Caco-2 (cell line): Measurements from ENCODE around the gene THRB. TPM values are rescaled to one million over a fixed set of nuclear protein-coding genes. Genes with fewer than 3 reads are reported as not detected.

Experiments used
- BruUV-seq: library from RNA; stranded (reverse); fragments of 400-500 nt; replicated peaks from 2 replicates; lab custom pipeline; 2021; lab: Mats Ljungman, UMichigan
- CTCF ChIA-PET: fragments of 300-600 bp; sonication (Branson Sonifier 250); formaldehyde crosslinking; loops from one replicate; lab custom pipeline; 2022; ENCODE audit warnings: antibody characterized with exemption; lab: Charles Lee
- POLR2A ChIA-PET: fragments of 300-600 bp; sonication (Branson Sonifier 250); formaldehyde crosslinking; loops from one replicate; lab custom pipeline; 2022; ENCODE audit warnings: antibody characterized with exemption; lab: Charles Lee
- DNase-seq, 2 experiments: peaks; one replicate each; pipeline versions ENCODE4 v3.0.0 to v3.0.0-alpha.2; 2020 to 2022
- H3K27me3 ChIP-seq: replicated peaks from 2 replicates; pipeline ENCODE4 v1.6.0; 2011; ENCODE audit warnings: low read length; ENCODE audit not compliant: control insufficient read depth, insufficient read depth
- H3K36me3 ChIP-seq: 2 replicates; pipeline ENCODE4 v1.5.1; 2011; ENCODE audit warnings: low read length; ENCODE audit not compliant: control insufficient read depth, insufficient read depth
- H3K4me1 ChIP-seq: fragments of 250-450 bp; sonication (Bioruptor Pico); 2 replicates; pipeline ENCODE4 v1.5.1; 2020; ENCODE audit warnings: mild to moderate bottlenecking
- H3K4me3 ChIP-seq: 2 replicates; pipeline ENCODE4 v1.5.1; 2011; ENCODE audit warnings: low read depth, mild to moderate bottlenecking, control low read depth, low read length
- H3K9me3 ChIP-seq: fragments of 250-450 bp; sonication (Bioruptor Pico); 2 replicates; pipeline ENCODE4 v1.5.1; 2020; ENCODE audit warnings: mild to moderate bottlenecking, moderate library complexity
- H3K27ac Mint-ChIP-seq: one replicate; pipeline ENCODE4 v1.8.0; 2022; ENCODE audit warnings: mixed read lengths; ENCODE audit not compliant: unreplicated experiment
- H3K27me3 Mint-ChIP-seq: one replicate; pipeline ENCODE4 v1.8.0; 2022; ENCODE audit warnings: mixed read lengths; ENCODE audit not compliant: insufficient read depth, unreplicated experiment
- H3K36me3 Mint-ChIP-seq: one replicate; pipeline ENCODE4 v1.8.0; 2022; ENCODE audit warnings: mild to moderate bottlenecking, mixed read lengths; ENCODE audit not compliant: insufficient read depth, unreplicated experiment
- H3K4me1 Mint-ChIP-seq: one replicate; pipeline ENCODE4 v1.8.0; 2022; ENCODE audit warnings: low read depth, mixed read lengths; ENCODE audit not compliant: unreplicated experiment
- H3K4me3 Mint-ChIP-seq: one replicate; pipeline ENCODE4 v1.8.0; 2022; ENCODE audit warnings: mild to moderate bottlenecking, moderate library complexity, mixed read lengths; ENCODE audit not compliant: unreplicated experiment
- H3K9me3 Mint-ChIP-seq: one replicate; pipeline ENCODE4 v1.8.0; 2022; ENCODE audit warnings: mixed read lengths; ENCODE audit not compliant: unreplicated experiment
- intact Hi-C: fragments of 100-400 bp; cut with micrococcal nuclease; formaldehyde crosslinking; loops from one replicate; pipeline ENCODE4 v1.10.0; 2022; ENCODE audit not compliant: unreplicated experiment
- total RNA-seq: library from RNA; stranded (reverse); gene quantifications from 2 replicates; pipeline ENCODE4 v1.2.3, GENCODE V29; 2022
- TF ChIP-seq, protein P1 (sequence below), 2 experiments: fragments of 200-600 bp in 1 of 2; IDR thresholded peaks; 1 replicate in 1 of 2; 2 replicates in 1 of 2; pipeline versions ENCODE4 v1.5.1 to v1.8.0; 2011 to 2022; ENCODE audit warnings: antibody characterized with exemption in 1 of 2, control low read depth in 1 of 2, inconsistent platforms in 1 of 2, low read depth in 1 of 2, low read length in 1 of 2, mild to moderate bottlenecking in 1 of 2, moderate library complexity in 1 of 2; ENCODE audit not compliant: insufficient read depth in 1 of 2, severe bottlenecking in 1 of 2, unreplicated experiment in 1 of 2

The THRB gene
- total RNA-seq, 1 experiment from 2014 or later: 19.4 TPM

DNA sequence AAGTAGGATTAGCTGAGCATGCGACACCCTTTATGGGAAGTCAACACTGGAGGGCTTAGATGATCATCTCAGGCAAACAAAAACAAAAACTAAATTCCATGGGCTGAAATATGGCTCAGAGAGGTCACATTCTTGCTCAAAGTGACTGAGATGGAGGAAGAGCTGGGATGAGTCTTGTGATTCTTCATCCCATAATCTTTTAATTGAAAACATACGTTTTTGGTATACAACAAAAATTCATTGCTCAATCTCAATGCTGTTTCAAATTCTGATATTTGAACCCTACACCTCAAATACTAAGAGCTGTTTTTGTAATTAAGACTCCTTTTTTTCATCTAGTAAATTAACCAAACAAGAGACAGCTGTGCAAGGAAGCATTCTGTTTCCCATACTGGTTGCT, 292.6 kb downstream of the THRB start:
- H3K36me3 Mint-ChIP-seq: no peaks in the 10 kb centered on the region
- no peaks in the 10 kb centered on the region for H3K4me1 ChIP-seq
- no peak overlapping the region for H3K4me3 ChIP-seq
- H3K9me3 Mint-ChIP-seq: peaks cover 8% of the 10 kb centered on the region
- no peak for DNase-seq
- peaks cover 2% of the 10 kb centered on the region for H3K27me3 Mint-ChIP-seq
- no peaks in the 10 kb centered on the region for H3K4me1 Mint-ChIP-seq
- H3K36me3 ChIP-seq: no peaks in the 10 kb centered on the region
- POLR2A ChIA-PET: no interaction called here
- H3K27ac Mint-ChIP-seq: no peak overlapping the region
- no peak overlapping the region for H3K4me3 Mint-ChIP-seq
- intact Hi-C loops: no loop called here
- CTCF ChIA-PET: no interaction called here
- TF ChIP-seq, protein P1, sequence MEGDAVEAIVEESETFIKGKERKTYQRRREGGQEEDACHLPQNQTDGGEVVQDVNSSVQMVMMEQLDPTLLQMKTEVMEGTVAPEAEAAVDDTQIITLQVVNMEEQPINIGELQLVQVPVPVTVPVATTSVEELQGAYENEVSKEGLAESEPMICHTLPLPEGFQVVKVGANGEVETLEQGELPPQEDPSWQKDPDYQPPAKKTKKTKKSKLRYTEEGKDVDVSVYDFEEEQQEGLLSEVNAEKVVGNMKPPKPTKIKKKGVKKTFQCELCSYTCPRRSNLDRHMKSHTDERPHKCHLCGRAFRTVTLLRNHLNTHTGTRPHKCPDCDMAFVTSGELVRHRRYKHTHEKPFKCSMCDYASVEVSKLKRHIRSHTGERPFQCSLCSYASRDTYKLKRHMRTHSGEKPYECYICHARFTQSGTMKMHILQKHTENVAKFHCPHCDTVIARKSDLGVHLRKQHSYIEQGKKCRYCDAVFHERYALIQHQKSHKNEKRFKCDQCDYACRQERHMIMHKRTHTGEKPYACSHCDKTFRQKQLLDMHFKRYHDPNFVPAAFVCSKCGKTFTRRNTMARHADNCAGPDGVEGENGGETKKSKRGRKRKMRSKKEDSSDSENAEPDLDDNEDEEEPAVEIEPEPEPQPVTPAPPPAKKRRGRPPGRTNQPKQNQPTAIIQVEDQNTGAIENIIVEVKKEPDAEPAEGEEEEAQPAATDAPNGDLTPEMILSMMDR (IDR thresholded peaks at IDR 0.05; ENCODE audit: insufficient read depth in 1 of 2, low read depth in 1 of 2, low read length in 1 of 2, severe bottlenecking in 1 of 2, unreplicated experiment in 1 of 2): no peak
- no peaks in the 10 kb centered on the region for H3K9me3 ChIP-seq
- no TSS peak for BruUV-seq
- H3K27me3 ChIP-seq: no peaks in the 10 kb centered on the region

DNA sequence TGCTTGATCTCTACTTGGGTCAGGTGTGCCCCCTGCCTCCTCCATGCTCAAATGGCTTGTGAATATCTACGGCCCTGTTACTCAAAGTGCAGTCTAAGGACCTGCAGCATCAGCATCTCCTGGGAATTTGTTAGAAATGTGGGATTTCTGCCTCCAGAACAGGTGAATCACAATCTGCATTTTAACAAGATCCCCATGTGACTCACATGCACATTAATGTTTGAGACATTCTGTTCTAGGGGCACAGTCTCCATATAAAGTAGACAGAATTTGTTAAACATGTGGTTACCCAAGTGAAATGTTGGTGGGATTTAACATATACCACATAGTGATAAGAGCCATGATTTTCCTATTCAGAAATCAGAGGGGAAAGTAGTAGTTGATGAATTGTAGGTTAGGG, 293.3 kb downstream of the THRB start:
- TF ChIP-seq, protein P1 (IDR thresholded peaks at IDR 0.05; ENCODE audit: insufficient read depth in 1 of 2, low read depth in 1 of 2, low read length in 1 of 2, severe bottlenecking in 1 of 2, unreplicated experiment in 1 of 2): no peak
- H3K4me3 ChIP-seq: no peak overlapping the region
- Mint-ChIP-seq H3K9me3 (peaks cover 8% of the 10 kb centered on the region), H3K4me1 (no peaks in the 10 kb centered on the region), H3K27ac (no peak overlapping the region), H3K4me3 (no peak overlapping the region), H3K27me3 (peaks cover under 1% of the 10 kb centered on the region), H3K36me3 (no peaks in the 10 kb centered on the region)
- DNase-seq: no peak
- no peaks in the 10 kb centered on the region for H3K36me3 ChIP-seq
- no peaks in the 10 kb centered on the region for H3K4me1 ChIP-seq
- no TSS peak for BruUV-seq
- intact Hi-C loops: no loop called here
- CTCF ChIA-PET: no interaction called here
- H3K9me3 ChIP-seq: no peaks in the 10 kb centered on the region
- H3K27me3 ChIP-seq: no peaks in the 10 kb centered on the region
- POLR2A ChIA-PET: no interaction called here

DNA sequence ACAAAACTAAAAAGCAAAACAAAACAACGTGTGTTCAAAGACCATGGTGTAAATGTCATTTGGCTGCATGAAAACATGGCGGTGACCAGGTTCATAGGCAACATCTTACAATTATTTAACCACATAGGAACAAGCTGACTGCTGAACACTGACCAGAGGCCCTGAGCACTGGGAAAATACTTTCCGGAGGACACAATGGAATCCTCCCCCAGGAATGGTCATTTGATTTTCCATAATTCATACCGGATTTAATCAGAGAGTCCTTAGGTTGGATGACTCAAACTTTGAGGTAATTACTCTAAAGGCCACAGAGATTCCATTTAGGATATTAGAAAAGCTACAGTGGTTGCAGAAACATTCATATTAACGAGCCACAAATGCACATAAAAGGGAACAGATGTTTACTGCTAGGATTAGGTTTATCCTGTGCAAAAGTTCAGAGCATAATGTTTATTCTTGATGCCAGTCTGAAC, 294.8 kb downstream of the THRB start:
- no TSS peak for BruUV-seq
- TF ChIP-seq, protein P1 (IDR thresholded peaks at IDR 0.05; ENCODE audit: insufficient read depth in 1 of 2, low read depth in 1 of 2, low read length in 1 of 2, severe bottlenecking in 1 of 2, unreplicated experiment in 1 of 2): no peak

More for the DNA sequence above, 294.8 kb downstream of the THRB start:
- Mint-ChIP-seq H3K36me3 (no peaks in the 10 kb centered on the region), H3K9me3 (peaks cover 6% of the 10 kb centered on the region), H3K4me3 (no peak overlapping the region), H3K27ac (no peak overlapping the region), H3K4me1 (no peaks in the 10 kb centered on the region), H3K27me3 (no peaks in the 10 kb centered on the region)
- no peaks in the 10 kb centered on the region for H3K9me3 ChIP-seq
- H3K4me1 ChIP-seq: no peaks in the 10 kb centered on the region
- POLR2A ChIA-PET: no interaction called here
- CTCF ChIA-PET: no interaction called here
- no peaks in the 10 kb centered on the region for H3K36me3 ChIP-seq
- DNase-seq: no peak
- intact Hi-C loops: no loop called here
- H3K4me3 ChIP-seq: no peak overlapping the region
- no peaks in the 10 kb centered on the region for H3K27me3 ChIP-seq
